GM19468 (cell line): ENCODE measurements around the gene SLC15A3.

Experiments used
- ATAC-seq: cut with Tn5 transposase; IDR thresholded peaks from one replicate; pipeline ENCODE4 v1.9.1; 2021; ENCODE audit warnings: mild to moderate bottlenecking, moderate library complexity, moderate number of reproducible peaks; ENCODE audit not compliant: unreplicated experiment; ENCODE audit errors: extremely low read depth

The SLC15A3 gene

DNA sequence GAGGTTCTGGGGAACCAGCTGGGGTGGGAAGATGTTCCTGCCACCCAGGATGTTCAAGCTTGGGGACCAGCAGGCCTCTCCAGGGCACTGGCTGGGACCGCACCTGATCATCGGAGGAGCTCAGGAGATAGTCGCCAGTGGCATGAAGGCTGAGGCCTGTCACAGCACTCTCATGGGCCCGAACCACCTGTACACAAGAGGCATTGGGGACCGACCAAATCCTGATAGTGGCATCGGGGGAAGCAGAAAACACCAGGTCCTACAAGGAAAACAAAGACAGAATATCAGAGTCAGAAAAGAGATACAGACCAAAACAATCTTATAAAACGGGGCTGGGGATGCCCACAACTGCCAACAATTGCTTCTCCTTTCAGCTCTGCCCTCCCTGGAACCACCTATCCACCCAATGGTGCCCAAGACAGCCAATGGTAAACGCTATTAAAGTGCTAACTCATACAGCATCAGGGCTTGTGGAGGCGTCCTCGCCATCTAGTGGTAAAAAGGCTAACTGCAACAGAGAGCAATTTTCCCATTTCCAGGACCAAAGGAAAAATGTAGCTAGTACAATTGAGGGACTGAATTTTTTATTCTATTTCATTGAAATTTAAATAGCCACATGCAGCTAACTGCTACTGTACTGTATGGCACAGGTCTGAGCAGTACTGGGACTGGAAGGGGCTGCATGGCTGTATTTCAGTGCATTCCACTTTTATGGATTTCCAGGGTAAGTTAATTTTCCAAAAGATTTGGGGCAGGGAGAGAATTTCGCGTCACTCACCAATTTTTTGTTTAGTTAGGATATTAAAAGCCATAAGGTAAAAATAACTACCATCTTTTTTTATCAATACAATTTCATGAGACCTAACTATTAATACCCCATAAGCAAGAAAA is 52.7 kb downstream of the SLC15A3 start:
- no peak for ATAC-seq

DNA sequence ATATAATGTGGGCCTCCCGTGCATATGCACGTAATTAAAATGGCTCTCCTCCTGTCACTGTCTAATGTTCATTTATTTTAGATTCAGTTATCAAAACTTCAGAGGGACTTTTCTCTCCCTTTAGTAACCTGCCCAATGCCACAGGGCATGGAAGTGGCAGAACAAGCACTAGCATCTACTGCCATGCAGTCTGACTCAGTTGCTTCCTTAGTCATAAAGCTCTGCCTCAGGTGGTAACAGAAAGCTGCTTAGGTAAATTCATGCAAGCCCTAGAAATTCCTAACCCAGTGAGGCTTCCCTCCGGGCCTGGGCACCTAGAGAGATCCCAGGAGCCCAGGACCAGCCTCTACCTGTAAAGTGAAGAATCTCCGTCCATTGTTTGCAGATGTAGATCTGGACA is 54.5 kb downstream of the SLC15A3 start:
- no peak for ATAC-seq

DNA sequence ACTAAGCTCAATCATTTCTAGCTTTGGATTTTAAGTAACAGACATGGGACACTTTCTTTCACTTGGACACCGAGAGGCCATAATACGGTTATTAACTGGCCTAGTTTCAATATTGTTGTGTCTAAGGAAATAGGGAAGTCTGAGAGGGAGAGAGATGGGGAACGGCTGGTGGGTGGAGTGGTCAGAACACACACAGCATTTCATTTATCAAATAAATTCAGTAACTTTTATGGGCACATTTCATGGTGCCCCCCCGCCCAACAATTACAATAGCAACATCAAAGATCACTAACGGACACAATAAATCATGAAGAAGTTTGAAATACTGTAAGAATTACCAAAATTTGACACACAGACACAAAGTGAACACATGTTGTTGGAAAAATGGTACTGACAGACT is 56.3 kb downstream of the SLC15A3 start:
- no peak for ATAC-seq

DNA sequence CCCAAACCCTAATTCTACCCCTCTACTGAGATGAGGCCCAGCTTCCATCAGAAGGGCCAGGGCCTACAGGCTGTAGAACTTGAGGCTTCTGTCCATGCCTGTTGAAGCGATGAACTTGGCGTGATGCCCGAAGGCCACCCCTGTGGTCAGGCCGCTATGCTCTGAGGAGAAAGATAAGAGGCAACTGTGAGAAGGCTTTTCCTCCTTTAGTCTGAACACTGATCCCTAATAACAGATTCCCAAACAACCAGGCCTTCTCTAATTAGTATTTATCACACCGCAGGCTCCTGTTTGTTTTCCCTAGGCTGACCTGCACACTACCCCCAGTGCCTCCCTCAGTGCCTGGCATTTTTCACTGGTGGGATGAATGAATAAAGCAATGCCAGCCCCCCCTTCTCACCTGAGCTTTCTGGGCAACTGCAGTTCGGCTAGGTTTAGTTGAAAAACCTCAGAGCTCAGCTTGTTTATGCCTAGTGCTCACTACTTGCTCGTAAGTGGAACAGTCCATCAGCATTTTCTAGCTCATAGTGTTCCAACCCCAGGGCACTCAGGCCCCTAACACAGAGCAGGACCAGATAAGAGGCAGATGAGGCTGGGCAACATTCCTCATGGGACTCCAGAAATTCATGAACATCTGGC is 60.8 kb downstream of the SLC15A3 start:
- ATAC-seq = no peak

DNA sequence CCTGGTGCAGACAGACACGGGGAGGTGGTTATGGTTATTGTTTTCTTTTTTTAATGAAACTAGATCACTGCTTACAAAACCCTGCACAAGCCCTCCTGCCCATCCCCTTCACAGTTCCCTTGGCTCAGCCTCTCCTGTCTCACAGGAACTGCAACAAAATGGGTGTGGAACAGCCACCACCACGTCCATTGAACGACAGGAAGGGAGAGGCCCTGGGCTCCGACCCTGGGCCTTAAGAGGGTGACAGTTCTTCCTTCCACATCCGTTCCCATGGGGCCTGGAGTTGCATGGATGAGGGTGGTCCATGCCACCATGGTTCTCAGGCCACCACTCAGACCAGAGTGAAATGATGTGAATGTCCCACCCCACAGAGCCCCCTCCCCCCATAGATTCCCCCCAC is 61.3 kb downstream of the SLC15A3 start:
- ATAC-seq = no peak

DNA sequence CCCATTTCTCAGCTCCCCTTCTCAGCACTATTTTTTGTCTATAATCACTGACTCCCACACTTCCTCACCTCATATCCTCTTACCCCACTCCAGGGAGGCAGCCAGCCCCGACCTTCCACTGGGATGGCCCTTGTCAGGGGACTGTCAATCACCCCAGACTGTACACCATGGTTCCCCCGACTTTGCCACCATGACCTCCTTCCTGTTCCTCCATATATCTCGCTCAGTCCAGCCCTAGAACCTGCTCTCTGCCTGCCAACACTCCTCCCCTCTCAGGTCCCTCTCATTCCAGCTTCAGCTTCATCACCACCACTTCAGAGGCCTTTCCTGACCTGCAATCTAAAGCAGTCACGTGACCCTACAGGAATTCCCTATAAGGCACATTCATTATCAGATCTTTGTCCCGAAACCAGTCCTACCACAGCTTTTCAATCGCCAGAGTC is 62.1 kb downstream of the SLC15A3 start:
- ATAC-seq = no peak

DNA sequence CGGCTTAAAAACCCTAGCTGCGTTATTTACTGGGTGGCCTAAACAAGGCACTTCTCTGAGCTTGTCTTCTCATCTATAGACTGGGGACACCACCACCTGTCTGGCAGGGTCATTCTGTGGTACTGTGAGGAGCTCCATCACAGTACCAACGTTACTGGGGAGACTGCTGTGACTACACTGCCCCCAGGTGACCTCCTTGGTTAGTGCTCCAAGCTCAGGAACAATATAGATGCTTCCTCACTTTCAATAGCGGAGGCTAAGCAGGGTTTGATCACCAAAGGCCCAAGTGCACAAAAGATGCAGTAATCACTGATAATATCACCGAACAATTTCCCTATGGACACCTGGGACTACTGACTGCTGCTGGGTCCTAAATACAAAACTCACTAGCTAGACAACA is 64.4 kb downstream of the SLC15A3 start:
- ATAC-seq = no peak
